SK-N-SH treated with all-trans-retinoic acid at 6 μM for 48 hours (cell line): ENCODE data around the gene H2BK1.

Experiments
- PPARA ChIP-seq: fragments of 250-450 bp; sonication (Bioruptor Pico); IDR thresholded peaks from 2 replicates; pipeline ENCODE4 v1.5.0; 2020; ENCODE audit warnings: mild to moderate bottlenecking, borderline replicate concordance
- RARB ChIP-seq: fragments of 250-450 bp; sonication (Bioruptor Pico); IDR thresholded peaks from 2 replicates; pipeline ENCODE4 v1.8.0; 2021; ENCODE audit warnings: mild to moderate bottlenecking, moderate library complexity
- ZFP3 ChIP-seq: fragments of 250-450 bp; sonication (Bioruptor Pico); IDR thresholded peaks from 2 replicates; pipeline ENCODE4 v1.5.0; 2020; ENCODE audit warnings: mild to moderate bottlenecking, moderate library complexity
- TF ChIP-seq, protein P1 (sequence below): fragments of 250-450 bp; sonication (Bioruptor Pico); IDR thresholded peaks from 2 replicates; pipeline ENCODE4 v1.5.1; 2020; ENCODE audit warnings: low read depth, mild to moderate bottlenecking, moderate library complexity

DNA sequence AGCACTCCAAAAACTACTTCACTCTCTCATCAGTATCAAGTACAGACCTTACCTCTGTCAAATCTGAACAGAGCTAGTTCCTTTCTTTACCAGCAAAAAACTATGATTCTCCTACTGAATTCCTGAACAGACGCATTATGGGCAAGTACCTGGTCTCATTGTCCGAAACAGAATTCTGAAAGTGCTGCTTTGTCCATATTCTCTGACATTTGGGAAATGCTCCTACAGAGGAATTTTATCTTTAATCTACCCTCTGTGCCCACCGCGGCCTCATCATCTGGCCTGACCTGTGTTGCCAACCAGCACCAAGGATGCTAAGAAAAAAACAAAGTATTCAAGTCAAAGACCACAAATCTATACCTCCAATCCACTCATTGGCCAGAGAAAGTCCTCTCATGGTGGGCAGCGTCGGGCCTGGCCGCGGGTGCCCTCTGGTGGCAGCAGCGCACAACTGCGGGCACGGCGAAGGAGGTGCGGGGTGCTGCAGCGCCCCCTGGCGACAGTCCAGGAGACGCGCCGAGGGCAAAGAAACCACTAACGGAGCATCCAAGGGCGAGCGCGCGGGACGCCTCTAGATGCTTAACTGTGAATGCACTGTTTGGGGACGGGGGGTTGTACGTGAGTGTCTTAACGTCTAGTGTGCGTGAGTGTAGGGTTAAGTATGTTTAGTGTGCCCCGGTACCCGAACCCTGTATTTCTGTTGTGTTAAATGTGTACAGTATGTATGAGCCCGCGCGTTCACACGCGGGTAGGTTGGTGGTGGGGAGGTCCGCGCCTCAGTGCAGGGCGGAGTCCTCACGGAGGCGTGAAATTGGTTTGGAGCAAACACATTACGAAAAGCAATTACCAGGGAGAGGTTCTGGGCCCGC is 37.8 kb downstream of the H2BK1 start:
- TF ChIP-seq, protein P1, sequence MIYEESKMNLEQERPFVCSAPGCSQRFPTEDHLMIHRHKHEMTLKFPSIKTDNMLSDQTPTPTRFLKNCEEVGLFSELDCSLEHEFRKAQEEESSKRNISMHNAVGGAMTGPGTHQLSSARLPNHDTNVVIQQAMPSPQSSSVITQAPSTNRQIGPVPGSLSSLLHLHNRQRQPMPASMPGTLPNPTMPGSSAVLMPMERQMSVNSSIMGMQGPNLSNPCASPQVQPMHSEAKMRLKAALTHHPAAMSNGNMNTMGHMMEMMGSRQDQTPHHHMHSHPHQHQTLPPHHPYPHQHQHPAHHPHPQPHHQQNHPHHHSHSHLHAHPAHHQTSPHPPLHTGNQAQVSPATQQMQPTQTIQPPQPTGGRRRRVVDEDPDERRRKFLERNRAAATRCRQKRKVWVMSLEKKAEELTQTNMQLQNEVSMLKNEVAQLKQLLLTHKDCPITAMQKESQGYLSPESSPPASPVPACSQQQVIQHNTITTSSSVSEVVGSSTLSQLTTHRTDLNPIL (CRISPR knock-in tag) = no peak
- TF ChIP-seq PPARA (CRISPR knock-in tag) = no peak
- no peak for TF ChIP-seq RARB (CRISPR knock-in tag)
- no peak for TF ChIP-seq ZFP3
